ENCODE results near the gene CNGB1. TPM values are rescaled to one million over a fixed set of nuclear protein-coding genes. Genes with fewer than 3 reads are reported as not detected.

CNGB1 gene
- total and polyA plus RNA-seq, 4 donors = under 0.01 TPM; not detected in 2

DNA sequence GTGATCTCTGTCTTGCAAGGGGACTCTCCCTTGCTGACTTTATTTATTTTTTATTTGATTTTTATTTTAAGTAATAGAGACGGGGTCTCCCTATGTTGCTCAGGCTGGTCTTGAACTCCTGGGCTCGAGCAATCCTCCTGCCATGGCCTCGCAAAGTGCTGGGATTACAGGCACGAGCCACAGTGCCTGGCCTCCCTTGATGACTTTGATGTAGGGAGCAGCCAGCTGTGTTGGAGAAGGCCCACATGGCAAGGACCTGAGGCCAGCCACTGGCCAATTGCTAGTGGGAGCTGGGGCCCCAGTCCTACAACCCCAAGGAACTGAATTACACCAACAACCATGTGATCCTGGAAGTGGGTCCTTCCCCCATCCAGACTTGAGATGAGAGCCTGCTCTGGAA, 81.8 kb downstream of the CNGB1 start:
- Histone ChIP-seq H3K27ac (ENCODE audit: low read depth in 1 of 2, low read length in 2 of 2) (peak overlapping the region; percentile 80 to 94), H3K27me3 (ENCODE audit: control insufficient read depth in 4 of 4, insufficient read depth in 4 of 4, low read length in 3 of 4) (no peaks in the 10 kb centered on the region), H3K36me3 (ENCODE audit: control insufficient read depth in 4 of 4, insufficient read depth in 3 of 4, low read depth in 1 of 4, low read length in 3 of 4) (no peaks in the 10 kb centered on the region), H3K4me1 (ENCODE audit: control insufficient read depth in 4 of 4, insufficient read depth in 4 of 4, low read length in 3 of 4) (peaks cover 19 to 43% (median 36%) of the 10 kb centered on the region in 4 donors), H3K4me3 (ENCODE audit: low read depth in 1 of 3, low read length in 3 of 3) (no peak overlapping the region), H3K9me3 (ENCODE audit: control insufficient read depth in 4 of 4, low read length in 3 of 4) (no peaks in the 10 kb centered on the region), H3K9ac (ENCODE audit: low read depth in 1 of 2, low read length in 2 of 2) (no peak overlapping the region)
- TF ChIP-seq HNF4A (conservative IDR thresholded peaks at IDR 0.05) (no peak), NR2F2 (IDR thresholded peaks at IDR 0.05) (no peak), RXRA (IDR thresholded peaks at IDR 0.05) (no peak), JUND (IDR thresholded peaks at IDR 0.05) (no peak), YY1 (IDR thresholded peaks at IDR 0.05) (no peak), MAX (IDR thresholded peaks at IDR 0.05) (no peak), RAD21 (IDR thresholded peaks at IDR 0.05) (no peak), HNF4G (IDR thresholded peaks at IDR 0.05) (no peak), SP1 (IDR thresholded peaks at IDR 0.05) (no peak), CTCF (IDR thresholded peaks at IDR 0.05; ENCODE audit: low read depth, low read length, missing input control) (no peak), REST (IDR thresholded peaks at IDR 0.05) (no peak), FOXA2 (IDR thresholded peaks at IDR 0.05) (no peak)
- DNase-seq (ENCODE audit: low spot score) = no peak
- 94% methylated on average over 4 of the region's 4 CpGs for WGBS

GRCh38 chr16:57888128-57888527, 82.8 kb downstream of the CNGB1 start:
- Histone ChIP-seq H3K9me3 (ENCODE audit: control insufficient read depth in 4 of 4, low read length in 3 of 4) (no peaks in the 10 kb centered on the region), H3K4me3 (ENCODE audit: low read depth in 1 of 3, low read length in 3 of 3) (no peak overlapping the region), H3K4me1 (ENCODE audit: control insufficient read depth in 4 of 4, insufficient read depth in 4 of 4, low read length in 3 of 4) (peaks cover 19 to 33% (median 29%) of the 10 kb centered on the region in 4 donors), H3K27ac (ENCODE audit: low read depth in 1 of 2, low read length in 2 of 2) (no peak overlapping the region), H3K9ac (ENCODE audit: low read depth in 1 of 2, low read length in 2 of 2) (no peak overlapping the region), H3K36me3 (ENCODE audit: control insufficient read depth in 4 of 4, insufficient read depth in 3 of 4, low read depth in 1 of 4, low read length in 3 of 4) (no peaks in the 10 kb centered on the region), H3K27me3 (ENCODE audit: control insufficient read depth in 4 of 4, insufficient read depth in 4 of 4, low read length in 3 of 4) (no peaks in the 10 kb centered on the region)
- WGBS = 92% methylated on average over 5 of the region's 5 CpGs
- TF ChIP-seq NR2F2 (IDR thresholded peaks at IDR 0.05) (no peak), YY1 (IDR thresholded peaks at IDR 0.05) (no peak), CTCF (IDR thresholded peaks at IDR 0.05; ENCODE audit: low read depth, low read length, missing input control) (no peak), HNF4A (conservative IDR thresholded peaks at IDR 0.05) (no peak), SP1 (IDR thresholded peaks at IDR 0.05) (no peak), RAD21 (IDR thresholded peaks at IDR 0.05) (no peak), EGR1 (IDR thresholded peaks at IDR 0.05; ENCODE audit: low read depth in 2 of 2) (no peak), GABPA (IDR thresholded peaks at IDR 0.05 in 1 of 2, conservative IDR thresholded peaks at IDR 0.05 in 1 of 2) (no peak), FOXA1 (IDR thresholded peaks at IDR 0.05) (no peak), REST (IDR thresholded peaks at IDR 0.05) (no peak), RXRA (IDR thresholded peaks at IDR 0.05) (no peak), FOXA2 (IDR thresholded peaks at IDR 0.05) (no peak), TAF1 (conservative IDR thresholded peaks at IDR 0.05) (no peak)
- DNase-seq (ENCODE audit: low spot score) = no peak

Data from liver (tissue), 9 donors.